Measurements from ENCODE around the gene EPN1.

Gene EPN1

DNA sequence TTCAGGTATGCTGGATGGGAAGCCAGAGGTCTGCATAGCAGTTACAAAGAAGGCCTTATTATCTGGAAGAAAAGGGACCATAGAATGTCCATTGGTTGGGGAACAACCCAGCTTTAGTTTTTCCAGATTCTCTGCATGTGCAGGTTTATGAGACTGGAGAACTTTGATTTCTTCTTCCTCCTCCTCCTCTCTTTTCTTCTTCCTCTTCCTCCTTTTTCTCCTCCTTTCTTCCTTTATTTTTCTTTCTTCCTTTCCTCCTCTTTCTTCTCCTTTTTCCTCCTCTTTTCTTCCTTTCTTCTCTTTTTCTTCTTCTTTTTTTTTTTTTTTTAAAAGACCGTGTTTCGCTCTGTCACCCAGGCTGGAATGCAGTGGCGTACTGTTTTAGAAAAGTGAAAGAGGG lies 30.9 kb downstream of the EPN1 start:
- no peak overlapping the region for H2AFZ ChIP-seq (ENCODE audit: low read length)
- no peaks in the 10 kb centered on the region for H3K9me2 ChIP-seq (ENCODE audit: low read depth, low read length)
- H3K27me3 ChIP-seq (ENCODE audit: insufficient read depth, low read length) = no peaks in the 10 kb centered on the region
- no peaks in the 10 kb centered on the region for H3K4me1 ChIP-seq (ENCODE audit: insufficient read depth, low read length, severe bottlenecking)
- no peaks in the 10 kb centered on the region for H3K79me2 ChIP-seq (ENCODE audit: insufficient read depth, low read length)
- H3K9me3 ChIP-seq (ENCODE audit: low read length) = no peaks in the 10 kb centered on the region
- no peak overlapping the region for H3K27ac ChIP-seq (ENCODE audit: low read depth, low read length, poor library complexity, severe bottlenecking)
- TF ChIP-seq EZH2 (IDR thresholded peaks at IDR 0.05; ENCODE audit: borderline replicate concordance, low read length) = no peak
- TF ChIP-seq, protein P1, sequence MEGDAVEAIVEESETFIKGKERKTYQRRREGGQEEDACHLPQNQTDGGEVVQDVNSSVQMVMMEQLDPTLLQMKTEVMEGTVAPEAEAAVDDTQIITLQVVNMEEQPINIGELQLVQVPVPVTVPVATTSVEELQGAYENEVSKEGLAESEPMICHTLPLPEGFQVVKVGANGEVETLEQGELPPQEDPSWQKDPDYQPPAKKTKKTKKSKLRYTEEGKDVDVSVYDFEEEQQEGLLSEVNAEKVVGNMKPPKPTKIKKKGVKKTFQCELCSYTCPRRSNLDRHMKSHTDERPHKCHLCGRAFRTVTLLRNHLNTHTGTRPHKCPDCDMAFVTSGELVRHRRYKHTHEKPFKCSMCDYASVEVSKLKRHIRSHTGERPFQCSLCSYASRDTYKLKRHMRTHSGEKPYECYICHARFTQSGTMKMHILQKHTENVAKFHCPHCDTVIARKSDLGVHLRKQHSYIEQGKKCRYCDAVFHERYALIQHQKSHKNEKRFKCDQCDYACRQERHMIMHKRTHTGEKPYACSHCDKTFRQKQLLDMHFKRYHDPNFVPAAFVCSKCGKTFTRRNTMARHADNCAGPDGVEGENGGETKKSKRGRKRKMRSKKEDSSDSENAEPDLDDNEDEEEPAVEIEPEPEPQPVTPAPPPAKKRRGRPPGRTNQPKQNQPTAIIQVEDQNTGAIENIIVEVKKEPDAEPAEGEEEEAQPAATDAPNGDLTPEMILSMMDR (IDR thresholded peaks at IDR 0.05; ENCODE audit: low read length) = no peak
- H3K4me3 ChIP-seq (ENCODE audit: low read depth, low read length, poor library complexity, severe bottlenecking) = no peak overlapping the region
- peaks cover 19% of the 10 kb centered on the region for H3K36me3 ChIP-seq (ENCODE audit: insufficient read depth, low read length)
- H4K20me1 ChIP-seq (ENCODE audit: insufficient read depth, low read length) = no peaks in the 10 kb centered on the region
- H3K4me2 ChIP-seq (ENCODE audit: low read length) = no peak overlapping the region
- H3K9ac ChIP-seq (ENCODE audit: low read length) = no peak overlapping the region
- H3F3A ChIP-seq (ENCODE audit: insufficient read depth, low read length) = no peaks in the 10 kb centered on the region

DNA sequence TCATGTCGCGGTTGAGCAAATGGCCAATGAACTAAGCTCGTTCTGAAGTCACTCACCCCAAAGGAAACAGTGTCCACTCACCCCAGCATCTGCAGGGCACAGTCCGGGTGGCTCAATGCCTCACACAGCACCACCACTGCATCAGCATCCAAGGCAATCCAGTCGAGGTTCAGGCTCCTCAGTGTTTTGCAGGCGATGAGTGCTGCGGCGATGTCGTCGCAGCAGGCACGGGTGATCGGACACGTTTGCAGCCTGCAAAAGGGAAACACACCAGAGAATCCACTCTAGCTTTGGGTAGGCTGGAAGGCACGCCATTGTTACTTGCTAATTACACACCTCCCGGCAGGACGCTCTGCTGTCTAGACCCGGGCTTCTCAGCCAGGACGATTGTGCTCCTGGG lies 36.7 kb downstream of the EPN1 start:
- TF ChIP-seq, protein P1 (IDR thresholded peaks at IDR 0.05; ENCODE audit: low read length) = no peak
- TF ChIP-seq EZH2 (IDR thresholded peaks at IDR 0.05; ENCODE audit: borderline replicate concordance, low read length) = no peak
- no peaks in the 10 kb centered on the region for H3K9me3 ChIP-seq (ENCODE audit: low read length)
- H3K36me3 ChIP-seq (ENCODE audit: insufficient read depth, low read length) = no peaks in the 10 kb centered on the region
- H3K4me1 ChIP-seq (ENCODE audit: insufficient read depth, low read length, severe bottlenecking) = no peaks in the 10 kb centered on the region
- H3K4me3 ChIP-seq (ENCODE audit: low read depth, low read length, poor library complexity, severe bottlenecking) = no peak overlapping the region
- H4K20me1 ChIP-seq (ENCODE audit: insufficient read depth, low read length) = no peaks in the 10 kb centered on the region
- H3F3A ChIP-seq (ENCODE audit: insufficient read depth, low read length) = no peaks in the 10 kb centered on the region
- H2AFZ ChIP-seq (ENCODE audit: low read length) = no peak overlapping the region
- H3K27me3 ChIP-seq (ENCODE audit: insufficient read depth, low read length) = no peaks in the 10 kb centered on the region; the same call in 1 of the 2 replicates
- H3K79me2 ChIP-seq (ENCODE audit: insufficient read depth, low read length) = no peaks in the 10 kb centered on the region
- no peaks in the 10 kb centered on the region for H3K9me2 ChIP-seq (ENCODE audit: low read depth, low read length)
- no peak overlapping the region for H3K9ac ChIP-seq (ENCODE audit: low read length)
- no peak overlapping the region for H3K4me2 ChIP-seq (ENCODE audit: low read length)
- H3K27ac ChIP-seq (ENCODE audit: low read depth, low read length, poor library complexity, severe bottlenecking) = no peak overlapping the region

DNA sequence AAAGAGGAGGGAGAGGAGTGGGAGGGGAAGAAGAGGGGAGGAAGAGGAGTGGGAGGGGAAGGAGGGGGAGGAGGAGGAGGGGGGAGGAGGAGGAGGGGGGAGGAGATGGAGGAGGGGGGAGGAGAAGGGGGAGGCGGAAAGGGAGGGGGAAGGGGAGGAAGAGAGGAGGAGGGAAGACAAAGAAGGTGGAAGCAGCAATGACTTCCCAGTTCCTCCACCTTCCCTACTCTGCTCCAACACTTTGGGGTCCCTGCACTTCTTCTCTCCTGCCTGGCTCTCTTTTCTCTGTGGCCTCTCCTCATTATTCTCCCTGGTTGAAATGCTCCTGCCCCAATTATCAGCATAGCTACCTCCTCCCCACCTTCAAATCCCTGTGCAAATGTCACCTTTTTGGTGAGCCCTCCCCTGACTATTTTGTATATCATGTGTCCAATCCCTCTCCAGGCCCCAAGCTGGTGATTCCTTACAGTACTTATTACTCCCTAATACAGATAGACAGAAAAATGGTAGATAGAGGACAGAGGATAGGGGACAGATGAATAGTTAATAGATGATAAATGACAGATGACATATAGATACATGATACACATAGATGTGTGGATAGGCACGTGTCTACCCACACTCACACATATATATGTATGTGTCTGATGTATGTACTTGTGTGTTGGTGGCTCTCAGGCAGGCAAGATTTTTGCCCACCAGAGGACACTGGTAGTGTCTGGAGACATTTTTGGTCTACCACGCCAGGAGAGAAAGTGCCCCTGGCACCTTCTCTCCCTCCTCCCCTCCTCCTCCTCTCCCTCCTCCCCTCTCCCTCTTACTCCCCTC lies 38.0 kb downstream of the EPN1 start:
- no peaks in the 10 kb centered on the region; the same call in 1 of the 2 replicates for H3K27me3 ChIP-seq (ENCODE audit: insufficient read depth, low read length)
- no peaks in the 10 kb centered on the region for H3K79me2 ChIP-seq (ENCODE audit: insufficient read depth, low read length)
- no peaks in the 10 kb centered on the region for H4K20me1 ChIP-seq (ENCODE audit: insufficient read depth, low read length)
- H3K9me3 ChIP-seq (ENCODE audit: low read length) = no peaks in the 10 kb centered on the region
- H3K4me2 ChIP-seq (ENCODE audit: low read length) = no peak overlapping the region
- no peaks in the 10 kb centered on the region for H3K9me2 ChIP-seq (ENCODE audit: low read depth, low read length)
- no peaks in the 10 kb centered on the region for H3K36me3 ChIP-seq (ENCODE audit: insufficient read depth, low read length)
- H2AFZ ChIP-seq (ENCODE audit: low read length) = no peak overlapping the region
- H3K4me3 ChIP-seq (ENCODE audit: low read depth, low read length, poor library complexity, severe bottlenecking) = no peak overlapping the region
- H3K4me1 ChIP-seq (ENCODE audit: insufficient read depth, low read length, severe bottlenecking) = no peaks in the 10 kb centered on the region
- no peak overlapping the region for H3K9ac ChIP-seq (ENCODE audit: low read length)
- no peak for TF ChIP-seq EZH2 (IDR thresholded peaks at IDR 0.05; ENCODE audit: borderline replicate concordance, low read length)
- TF ChIP-seq, protein P1 (IDR thresholded peaks at IDR 0.05; ENCODE audit: low read length) = no peak
- no peak overlapping the region for H3K27ac ChIP-seq (ENCODE audit: low read depth, low read length, poor library complexity, severe bottlenecking)
- H3F3A ChIP-seq (ENCODE audit: insufficient read depth, low read length) = no peaks in the 10 kb centered on the region

All from OCI-LY1 (cell line).